Measurements from ENCODE around the gene SYTL4. TPM values are rescaled to one million over a fixed set of nuclear protein-coding genes. Genes with fewer than 3 reads are reported as not detected.

Gene SYTL4
- total and polyA plus RNA-seq, 4 donors, result 5.2 to 26.2 (median 10.2) TPM

DNA sequence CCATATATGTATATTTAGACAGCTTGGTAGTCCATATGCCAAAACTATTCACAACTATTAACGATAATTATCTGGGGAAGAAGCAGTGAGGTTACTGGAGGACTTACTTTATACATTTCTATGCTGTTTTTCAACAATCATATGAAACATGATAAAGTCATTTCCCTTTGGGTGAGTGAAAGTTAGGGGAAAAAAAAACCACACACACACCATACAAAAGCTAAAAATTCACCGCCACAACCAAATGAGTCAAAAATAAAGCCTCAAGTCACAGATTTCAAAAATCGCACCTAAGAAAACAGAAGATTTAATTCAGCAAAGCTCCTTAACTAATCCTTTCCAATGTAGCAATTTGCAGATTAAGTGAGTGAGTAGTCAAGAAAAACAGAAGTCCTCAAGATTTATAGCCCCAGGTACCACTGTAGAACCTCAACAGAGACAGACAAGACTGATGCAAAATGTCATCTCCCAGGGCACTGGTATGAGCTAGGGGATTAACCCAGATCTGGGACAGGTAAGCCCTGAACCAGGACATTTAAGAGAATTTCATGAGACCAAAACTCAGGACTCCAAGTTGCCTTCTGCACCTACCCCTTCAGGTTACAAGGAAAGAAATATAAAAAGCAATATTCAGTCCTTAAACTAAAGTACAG lies 35.1 kb downstream of the SYTL4 start:
- TF ChIP-seq NR2F2 (IDR thresholded peaks at IDR 0.05), result no peak
- Histone ChIP-seq H3K4me3 (ENCODE audit: low read depth in 1 of 3, low read length in 3 of 3) (no peak overlapping the region), H3K4me1 (ENCODE audit: control insufficient read depth in 4 of 4, insufficient read depth in 4 of 4, low read length in 3 of 4) (no peaks in the 10 kb centered on the region), H3K9ac (ENCODE audit: low read depth in 1 of 2, low read length in 2 of 2) (no peak overlapping the region), H3K27ac (ENCODE audit: low read depth in 1 of 2, low read length in 2 of 2) (no peak overlapping the region), H3K9me3 (ENCODE audit: control insufficient read depth in 4 of 4, low read length in 3 of 4) (no peaks in the 10 kb centered on the region), H3K36me3 (ENCODE audit: control insufficient read depth in 4 of 4, insufficient read depth in 3 of 4, low read depth in 1 of 4, low read length in 3 of 4) (peaks cover 2 to 5% (median 4%) of the 10 kb centered on the region in 4 donors), H3K27me3 (ENCODE audit: control insufficient read depth in 4 of 4, insufficient read depth in 4 of 4, low read length in 3 of 4) (no peaks in the 10 kb centered on the region)
- 82% methylated on average over 3 of the region's 3 CpGs for WGBS
- DNase-seq (ENCODE audit: low spot score), result no peak

DNA sequence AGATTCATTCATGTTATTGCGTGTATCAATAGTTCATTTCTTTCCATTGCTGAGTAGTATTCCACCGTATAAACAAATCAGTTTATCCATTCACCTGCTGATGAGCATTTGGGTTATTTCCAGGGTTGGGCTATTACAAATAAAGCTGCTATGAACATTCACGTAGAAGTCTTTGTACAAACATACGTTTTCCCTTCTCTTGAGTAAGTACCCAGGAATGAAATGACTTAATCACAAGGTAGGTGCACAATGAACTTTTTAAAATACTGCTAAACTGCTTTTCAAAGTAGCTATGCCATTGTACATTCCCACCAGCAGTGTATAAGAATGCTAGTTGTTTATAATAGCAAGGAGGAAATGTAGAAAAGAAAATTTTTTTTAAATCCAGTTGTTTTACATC lies 35.9 kb downstream of the SYTL4 start:
- DNase-seq (ENCODE audit: low spot score), result no peak
- Histone ChIP-seq H3K36me3 (ENCODE audit: control insufficient read depth in 4 of 4, insufficient read depth in 3 of 4, low read depth in 1 of 4, low read length in 3 of 4) (peaks cover 0 to 4% (median under 1%) of the 10 kb centered on the region in 4 donors), H3K4me1 (ENCODE audit: control insufficient read depth in 4 of 4, insufficient read depth in 4 of 4, low read length in 3 of 4) (no peaks in the 10 kb centered on the region), H3K9ac (ENCODE audit: low read depth in 1 of 2, low read length in 2 of 2) (no peak overlapping the region), H3K4me3 (ENCODE audit: low read depth in 1 of 3, low read length in 3 of 3) (no peak overlapping the region), H3K9me3 (ENCODE audit: control insufficient read depth in 4 of 4, low read length in 3 of 4) (no peaks in the 10 kb centered on the region), H3K27ac (ENCODE audit: low read depth in 1 of 2, low read length in 2 of 2) (no peak overlapping the region), H3K27me3 (ENCODE audit: control insufficient read depth in 4 of 4, insufficient read depth in 4 of 4, low read length in 3 of 4) (no peaks in the 10 kb centered on the region)
- 70% methylated on average over 4 of the region's 4 CpGs for WGBS
- TF ChIP-seq, protein P1, sequence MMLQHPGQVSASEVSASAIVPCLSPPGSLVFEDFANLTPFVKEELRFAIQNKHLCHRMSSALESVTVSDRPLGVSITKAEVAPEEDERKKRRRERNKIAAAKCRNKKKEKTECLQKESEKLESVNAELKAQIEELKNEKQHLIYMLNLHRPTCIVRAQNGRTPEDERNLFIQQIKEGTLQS (IDR thresholded peaks at IDR 0.05), result no peak
- TF ChIP-seq RAD21 (IDR thresholded peaks at IDR 0.05) (no peak), TAF1 (conservative IDR thresholded peaks at IDR 0.05) (no peak), REST (IDR thresholded peaks at IDR 0.05) (no peak), FOXA1 (IDR thresholded peaks at IDR 0.05) (no peak), RXRA (IDR thresholded peaks at IDR 0.05) (no peak), NR2F2 (IDR thresholded peaks at IDR 0.05) (no peak), HNF4A (conservative IDR thresholded peaks at IDR 0.05) (no peak)

DNA sequence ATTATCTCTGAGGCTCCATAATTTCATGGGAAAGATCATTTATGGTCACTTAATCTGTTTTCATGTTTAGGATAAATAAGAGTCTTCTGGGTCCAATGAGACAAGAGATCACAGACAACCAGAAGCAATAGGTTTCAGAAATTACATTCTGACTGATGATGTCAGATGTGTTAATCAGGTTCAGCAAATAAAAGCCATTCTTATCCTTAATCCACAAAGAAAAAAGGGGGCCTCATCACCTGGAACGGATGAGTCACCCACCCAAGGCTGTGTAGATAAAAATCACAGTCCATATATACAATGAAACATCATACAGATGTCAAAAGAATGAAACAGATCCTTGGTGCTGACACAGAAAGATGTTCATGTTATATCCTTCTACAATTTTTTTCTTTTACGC lies 36.6 kb downstream of the SYTL4 start:
- WGBS, result 88% methylated on average over 2 of the region's 2 CpGs
- Histone ChIP-seq H3K4me3 (ENCODE audit: low read depth in 1 of 3, low read length in 3 of 3) (no peak overlapping the region), H3K36me3 (ENCODE audit: control insufficient read depth in 4 of 4, insufficient read depth in 3 of 4, low read depth in 1 of 4, low read length in 3 of 4) (peaks cover 0 to 4% (median 0%) of the 10 kb centered on the region in 4 donors), H3K9ac (ENCODE audit: low read depth in 1 of 2, low read length in 2 of 2) (no peak overlapping the region), H3K9me3 (ENCODE audit: control insufficient read depth in 4 of 4, low read length in 3 of 4) (no peaks in the 10 kb centered on the region), H3K27ac (ENCODE audit: low read depth in 1 of 2, low read length in 2 of 2) (no peak overlapping the region), H3K4me1 (ENCODE audit: control insufficient read depth in 4 of 4, insufficient read depth in 4 of 4, low read length in 3 of 4) (no peaks in the 10 kb centered on the region), H3K27me3 (ENCODE audit: control insufficient read depth in 4 of 4, insufficient read depth in 4 of 4, low read length in 3 of 4) (no peaks in the 10 kb centered on the region)
- DNase-seq (ENCODE audit: low spot score), result no peak
- TF ChIP-seq, protein P2, sequence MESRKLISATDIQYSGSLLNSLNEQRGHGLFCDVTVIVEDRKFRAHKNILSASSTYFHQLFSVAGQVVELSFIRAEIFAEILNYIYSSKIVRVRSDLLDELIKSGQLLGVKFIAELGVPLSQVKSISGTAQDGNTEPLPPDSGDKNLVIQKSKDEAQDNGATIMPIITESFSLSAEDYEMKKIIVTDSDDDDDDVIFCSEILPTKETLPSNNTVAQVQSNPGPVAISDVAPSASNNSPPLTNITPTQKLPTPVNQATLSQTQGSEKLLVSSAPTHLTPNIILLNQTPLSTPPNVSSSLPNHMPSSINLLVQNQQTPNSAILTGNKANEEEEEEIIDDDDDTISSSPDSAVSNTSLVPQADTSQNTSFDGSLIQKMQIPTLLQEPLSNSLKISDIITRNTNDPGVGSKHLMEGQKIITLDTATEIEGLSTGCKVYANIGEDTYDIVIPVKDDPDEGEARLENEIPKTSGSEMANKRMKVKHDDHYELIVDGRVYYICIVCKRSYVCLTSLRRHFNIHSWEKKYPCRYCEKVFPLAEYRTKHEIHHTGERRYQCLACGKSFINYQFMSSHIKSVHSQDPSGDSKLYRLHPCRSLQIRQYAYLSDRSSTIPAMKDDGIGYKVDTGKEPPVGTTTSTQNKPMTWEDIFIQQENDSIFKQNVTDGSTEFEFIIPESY (IDR thresholded peaks at IDR 0.05), result no peak
- TF ChIP-seq FOXA2 (IDR thresholded peaks at IDR 0.05) (no peak), CTCF (IDR thresholded peaks at IDR 0.05; ENCODE audit: low read depth, low read length, missing input control) (no peak), MAX (IDR thresholded peaks at IDR 0.05) (no peak), EGR1 (IDR thresholded peaks at IDR 0.05; ENCODE audit: low read depth in 2 of 2) (no peak), HNF4G (IDR thresholded peaks at IDR 0.05) (no peak), NR2F2 (IDR thresholded peaks at IDR 0.05) (no peak), TAF1 (conservative IDR thresholded peaks at IDR 0.05) (no peak), RXRA (IDR thresholded peaks at IDR 0.05) (no peak), REST (IDR thresholded peaks at IDR 0.05) (no peak), YY1 (IDR thresholded peaks at IDR 0.05) (no peak), GABPA (IDR thresholded peaks at IDR 0.05 in 1 of 2, conservative IDR thresholded peaks at IDR 0.05 in 1 of 2) (no peak)
